Measurements from ENCODE around the gene IFI16.
A peak's percentile ranks its signal among the peaks of the same experiment; 100 is the strongest.

DNA sequence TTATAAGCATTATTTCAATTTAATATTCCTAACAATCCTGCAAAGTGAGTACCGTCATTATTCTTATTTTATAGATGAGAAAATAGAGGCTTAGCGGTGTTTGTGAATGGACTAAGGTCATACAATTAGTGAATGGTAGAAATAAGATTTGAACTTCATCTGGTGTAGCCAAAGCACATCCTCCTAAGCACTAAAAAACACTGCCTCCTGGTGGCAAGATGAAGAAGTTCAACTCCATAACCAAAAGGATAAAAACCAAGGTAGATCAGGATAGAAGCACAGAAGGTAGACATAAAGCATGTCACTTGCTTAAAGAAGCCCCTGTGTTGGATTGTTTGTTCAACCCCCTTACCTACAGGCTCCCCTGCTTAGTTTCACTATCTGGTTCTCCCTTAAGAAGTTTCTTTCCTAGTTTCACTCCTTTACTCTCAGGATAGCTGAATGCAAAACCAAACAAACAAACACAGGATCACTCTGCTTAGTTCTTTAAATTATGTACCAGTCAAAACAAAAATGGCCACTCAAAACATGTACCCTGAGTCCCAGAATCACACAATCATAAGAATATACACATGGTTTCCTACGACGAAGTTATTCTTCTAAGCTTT lies 79.6 kb downstream of the IFI16 start:
- TF ChIP-seq EZH2phosphoT487 (IDR thresholded peaks at IDR 0.05; ENCODE audit: low read length) (no peak), EZH2 (optimal IDR thresholded peaks at IDR 0.05; ENCODE audit: low read depth, low read length) (no peak)
- TF ChIP-seq, protein P1, sequence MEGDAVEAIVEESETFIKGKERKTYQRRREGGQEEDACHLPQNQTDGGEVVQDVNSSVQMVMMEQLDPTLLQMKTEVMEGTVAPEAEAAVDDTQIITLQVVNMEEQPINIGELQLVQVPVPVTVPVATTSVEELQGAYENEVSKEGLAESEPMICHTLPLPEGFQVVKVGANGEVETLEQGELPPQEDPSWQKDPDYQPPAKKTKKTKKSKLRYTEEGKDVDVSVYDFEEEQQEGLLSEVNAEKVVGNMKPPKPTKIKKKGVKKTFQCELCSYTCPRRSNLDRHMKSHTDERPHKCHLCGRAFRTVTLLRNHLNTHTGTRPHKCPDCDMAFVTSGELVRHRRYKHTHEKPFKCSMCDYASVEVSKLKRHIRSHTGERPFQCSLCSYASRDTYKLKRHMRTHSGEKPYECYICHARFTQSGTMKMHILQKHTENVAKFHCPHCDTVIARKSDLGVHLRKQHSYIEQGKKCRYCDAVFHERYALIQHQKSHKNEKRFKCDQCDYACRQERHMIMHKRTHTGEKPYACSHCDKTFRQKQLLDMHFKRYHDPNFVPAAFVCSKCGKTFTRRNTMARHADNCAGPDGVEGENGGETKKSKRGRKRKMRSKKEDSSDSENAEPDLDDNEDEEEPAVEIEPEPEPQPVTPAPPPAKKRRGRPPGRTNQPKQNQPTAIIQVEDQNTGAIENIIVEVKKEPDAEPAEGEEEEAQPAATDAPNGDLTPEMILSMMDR (IDR thresholded peaks at IDR 0.05; ENCODE audit: low read length) = peak; percentile 94
